IPS DF 4.7 (cell line): ENCODE measurements around the gene CRYBG1.

Source experiments
- DNase-seq: peaks from one replicate; pipeline ENCODE4 v3.0.0-alpha.2; 2013; ENCODE audit warnings: low spot score; ENCODE audit errors: extremely low read depth

Gene CRYBG1

GRCh38 chr6:106458021-106458986 lies 97.8 kb downstream of the CRYBG1 start:
- DNase-seq, result no peak

DNA sequence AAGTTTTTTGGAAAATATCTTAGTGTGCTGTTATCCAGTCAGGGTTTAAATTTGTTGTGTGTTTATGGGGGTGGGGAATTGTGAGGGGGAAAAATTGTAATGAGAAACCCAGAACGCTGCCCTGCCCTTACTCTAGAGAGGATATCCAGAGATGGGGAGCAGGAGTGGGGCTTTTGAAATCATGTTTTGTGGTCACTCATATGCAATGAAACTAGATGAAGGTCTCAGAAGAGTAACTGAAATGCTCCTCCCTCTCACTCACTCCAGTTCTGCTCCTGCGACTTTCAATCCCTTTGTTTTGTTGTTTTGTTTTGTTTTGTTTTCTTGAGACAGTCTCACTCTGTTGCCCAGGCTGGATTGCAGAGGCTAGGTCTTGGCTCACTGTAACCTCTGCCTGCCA lies 100.0 kb downstream of the CRYBG1 start:
- no peak for DNase-seq

DNA sequence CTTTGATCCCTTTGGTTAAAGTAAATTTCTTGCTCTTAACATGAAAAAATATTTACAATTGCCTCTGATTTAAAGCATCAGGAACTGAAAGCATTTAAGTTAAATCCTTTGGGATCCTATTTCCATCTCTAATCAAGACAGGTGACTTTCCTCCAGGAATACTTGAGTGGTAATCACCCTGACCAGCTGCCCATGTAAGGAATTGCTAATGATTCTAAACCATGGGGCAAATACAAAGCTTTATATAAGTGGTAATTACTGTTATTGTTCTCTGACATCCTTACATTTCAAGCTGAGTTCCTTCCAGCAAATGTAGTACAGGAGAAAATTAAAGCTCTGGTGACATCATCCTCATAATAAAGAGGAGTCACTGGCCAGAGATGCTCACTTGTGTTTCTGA lies 100.6 kb downstream of the CRYBG1 start:
- no peak for DNase-seq

GRCh38 chr6:106462923-106463557 lies 102.5 kb downstream of the CRYBG1 start:
- no peak for DNase-seq

GRCh38 chr6:106466211-106466610 lies 105.7 kb downstream of the CRYBG1 start:
- no peak for DNase-seq

- no peak for DNase-seq
These were observed 108.4 kb downstream of the CRYBG1 start for GRCh38 chr6:106468935-106469334.

GRCh38 chr6:106469882-106470281 lies 109.4 kb downstream of the CRYBG1 start:
- no peak for DNase-seq

DNA sequence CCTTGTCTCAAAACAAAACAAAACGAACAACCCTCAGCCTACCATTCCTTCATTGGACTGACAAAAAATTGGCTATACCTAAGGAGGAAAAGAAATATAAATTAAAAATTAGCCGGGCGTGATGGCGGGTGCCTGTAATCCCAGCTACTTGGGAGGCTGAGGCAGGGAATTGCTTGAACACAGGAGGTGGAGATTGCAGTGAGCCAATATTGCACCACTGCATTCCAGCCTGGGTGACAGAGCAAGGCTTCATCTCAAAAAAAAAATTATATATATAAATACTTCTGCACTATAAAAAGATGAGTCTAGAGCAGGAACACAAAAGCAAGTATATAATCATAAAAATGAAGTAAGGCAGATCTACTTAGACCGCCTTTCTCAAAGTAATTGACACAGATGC lies 109.8 kb downstream of the CRYBG1 start:
- DNase-seq, result no peak

- DNase-seq, result no peak
These were observed 110.3 kb downstream of the CRYBG1 start for GRCh38 chr6:106470811-106471210.

- no peak for DNase-seq
These were observed 113.3 kb downstream of the CRYBG1 start for GRCh38 chr6:106473812-106474211.

DNA sequence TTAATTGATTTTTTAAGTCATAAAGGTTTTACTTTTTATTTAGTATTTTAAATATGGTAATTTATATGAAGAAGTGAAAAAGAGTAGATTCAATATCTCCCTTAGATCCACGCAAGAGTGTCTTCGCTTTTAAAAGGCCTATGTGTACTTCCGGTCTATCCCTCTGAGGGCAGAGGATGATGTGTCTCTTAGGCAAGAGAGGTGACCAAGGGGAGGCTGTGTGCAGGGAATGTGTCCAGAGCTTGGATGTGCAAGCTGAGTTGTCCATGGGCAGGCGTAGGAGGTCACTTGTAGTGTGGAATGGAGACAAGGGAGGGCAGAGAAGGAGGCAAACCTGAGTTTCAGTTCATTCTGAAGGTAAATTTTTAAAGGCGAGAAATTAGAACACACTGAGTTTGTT lies 113.9 kb downstream of the CRYBG1 start:
- DNase-seq, result no peak

GRCh38 chr6:106475284-106475683 lies 114.8 kb downstream of the CRYBG1 start:
- DNase-seq, result no peak

- DNase-seq, result no peak
These were observed 116.0 kb downstream of the CRYBG1 start for GRCh38 chr6:106476331-106477105.

- DNase-seq, result no peak
These were observed 116.6 kb downstream of the CRYBG1 start for GRCh38 chr6:106477146-106477545.

- DNase-seq, result no peak
These were observed 117.3 kb downstream of the CRYBG1 start for GRCh38 chr6:106477790-106478189.

DNA sequence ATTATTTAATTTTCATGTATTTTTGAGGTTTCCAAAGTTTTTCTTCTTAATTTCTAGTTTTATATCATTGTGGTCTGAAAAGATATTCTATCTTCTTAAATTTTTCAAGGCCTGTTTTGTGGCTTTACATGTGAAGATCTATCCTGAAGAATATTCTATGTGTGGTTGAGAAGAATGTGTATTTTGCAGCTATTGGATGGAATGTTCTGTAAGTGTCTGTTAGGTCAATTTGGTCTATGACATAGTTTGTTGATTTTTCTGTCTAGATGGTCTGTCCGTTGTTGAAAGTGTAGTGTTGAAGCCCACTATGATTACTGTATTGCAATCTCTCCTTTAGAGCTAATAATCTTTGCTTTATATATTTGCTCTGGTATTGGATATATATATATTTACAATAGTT lies 125.7 kb downstream of the CRYBG1 start:
- DNase-seq, result no peak

- DNase-seq, result no peak
These were observed 128.2 kb downstream of the CRYBG1 start for GRCh38 chr6:106488494-106489370.

DNA sequence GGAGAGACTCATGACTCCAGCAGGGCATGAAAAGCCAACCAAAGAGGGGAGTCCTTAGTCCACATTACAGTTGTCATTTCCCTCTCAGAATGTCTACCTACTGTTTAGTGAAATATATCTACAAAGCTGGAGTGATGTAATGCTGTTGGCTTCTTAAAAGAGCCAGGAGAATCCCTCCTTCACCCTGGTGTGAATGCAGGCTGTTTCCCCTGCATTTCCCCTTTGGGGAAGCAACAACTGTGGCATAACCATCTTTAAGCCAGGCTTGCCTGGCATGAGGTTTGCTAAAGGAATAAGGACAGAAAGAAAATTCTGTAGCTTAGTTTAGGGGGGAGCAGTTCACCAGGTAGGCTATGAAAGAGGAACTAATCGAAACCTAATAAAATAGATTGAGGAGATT lies 129.5 kb downstream of the CRYBG1 start:
- no peak for DNase-seq

- DNase-seq, result no peak
These were observed 129.9 kb downstream of the CRYBG1 start for GRCh38 chr6:106490436-106490835.

DNA sequence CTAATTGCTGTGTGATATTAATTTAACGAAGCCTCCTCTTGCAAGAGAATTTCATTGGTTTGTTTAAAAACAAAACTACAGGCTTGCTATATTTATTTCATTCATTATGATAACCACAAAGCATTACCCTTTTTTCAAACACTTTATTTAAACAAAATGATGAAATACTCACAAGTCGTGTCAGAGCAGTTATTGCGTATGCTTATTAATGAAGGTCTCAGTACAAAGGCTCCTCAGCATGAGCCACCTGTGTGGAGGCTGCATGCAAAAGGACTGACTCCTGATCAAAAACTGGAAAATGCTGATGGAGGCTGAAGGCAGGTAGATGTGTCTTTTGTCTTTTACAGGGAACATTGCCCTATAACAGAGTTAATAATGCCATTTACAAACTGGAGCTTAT lies 130.5 kb downstream of the CRYBG1 start:
- DNase-seq, result no peak

DNA sequence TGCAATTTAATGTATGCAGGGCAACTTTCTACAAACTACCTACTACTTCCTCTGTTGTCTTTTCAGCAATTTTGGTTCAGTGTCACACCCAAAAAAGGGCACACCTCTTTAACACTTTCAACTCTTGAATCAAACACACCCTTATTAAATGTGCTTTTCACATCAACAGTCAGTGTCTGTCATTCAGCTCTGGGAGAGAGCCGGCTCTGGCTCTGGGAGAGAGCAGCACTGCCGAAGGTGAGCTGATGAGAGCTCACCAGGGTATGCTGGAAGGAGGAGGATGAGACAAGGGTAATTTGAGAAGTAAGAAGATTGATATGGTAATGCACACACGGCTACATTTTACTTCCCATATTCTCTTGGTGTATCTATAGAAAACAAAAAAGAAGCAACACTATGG lies 134.5 kb downstream of the CRYBG1 start:
- DNase-seq, result no peak
